NCI-H69 (cell line): ENCODE measurements around the gene RAP1GAP2.
A peak's percentile ranks its signal among the peaks of the same experiment; 100 is the strongest.

Experiments
- DNase-seq: peaks from one replicate; lab custom pipeline; 2025; lab: John Stamatoyannopoulos, UW

The RAP1GAP2 gene

DNA sequence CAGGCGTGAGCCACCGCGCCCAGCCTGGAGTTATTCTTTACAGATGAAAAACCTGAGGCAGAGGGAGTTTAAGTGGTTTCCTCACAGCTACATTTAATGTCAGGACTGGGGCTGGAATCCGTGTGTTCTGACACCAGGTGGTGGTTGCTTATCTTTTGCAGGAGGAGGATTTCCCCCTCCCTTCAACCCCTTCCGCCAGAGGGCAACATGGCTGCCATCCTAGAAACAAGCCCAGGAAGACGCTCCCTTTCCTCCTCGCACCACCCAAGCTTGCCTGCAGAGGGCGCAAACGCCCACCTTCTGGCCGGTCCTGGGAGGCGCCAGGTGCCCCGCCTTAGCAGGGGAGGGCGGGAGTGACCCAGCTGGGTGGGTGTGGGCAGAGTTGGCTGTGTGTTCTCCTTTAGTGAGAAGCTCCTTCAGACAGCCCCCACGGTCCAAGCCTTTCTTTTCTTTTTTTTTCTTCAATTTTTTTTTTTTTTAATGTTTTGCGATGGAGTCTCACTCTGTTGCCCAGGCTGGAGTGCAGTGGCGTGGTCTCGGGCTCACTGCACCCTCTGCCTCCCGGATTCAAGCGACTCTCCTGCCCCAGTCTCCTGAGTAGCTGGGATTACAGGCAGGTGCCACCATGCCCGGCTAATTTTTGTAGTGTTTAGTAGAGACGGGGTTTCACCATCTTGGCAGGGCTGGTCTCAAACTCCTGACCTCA is 9.9 kb upstream of the RAP1GAP2 start:
- peak; percentile 88 for DNase-seq

DNA sequence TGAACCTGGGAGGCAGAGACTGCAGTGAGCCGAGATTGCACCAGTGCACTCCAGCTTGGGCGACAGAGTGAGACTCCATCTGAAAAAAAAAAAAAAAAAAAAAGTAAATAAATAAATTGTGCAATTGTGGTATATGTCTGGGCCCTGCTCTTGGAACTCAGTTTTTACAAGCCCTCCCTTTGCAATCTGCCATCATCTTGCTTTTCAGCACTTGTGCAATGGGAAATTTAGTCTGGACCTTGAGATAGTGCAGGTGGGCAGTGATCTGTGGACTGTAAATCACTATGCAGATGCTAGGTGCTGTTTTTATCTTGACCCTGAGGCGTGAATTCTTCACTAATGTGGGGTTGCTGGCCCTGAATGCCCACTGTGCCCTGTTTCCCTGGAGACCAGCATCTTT is 6.5 kb upstream of the RAP1GAP2 start:
- DNase-seq: no peak

DNA sequence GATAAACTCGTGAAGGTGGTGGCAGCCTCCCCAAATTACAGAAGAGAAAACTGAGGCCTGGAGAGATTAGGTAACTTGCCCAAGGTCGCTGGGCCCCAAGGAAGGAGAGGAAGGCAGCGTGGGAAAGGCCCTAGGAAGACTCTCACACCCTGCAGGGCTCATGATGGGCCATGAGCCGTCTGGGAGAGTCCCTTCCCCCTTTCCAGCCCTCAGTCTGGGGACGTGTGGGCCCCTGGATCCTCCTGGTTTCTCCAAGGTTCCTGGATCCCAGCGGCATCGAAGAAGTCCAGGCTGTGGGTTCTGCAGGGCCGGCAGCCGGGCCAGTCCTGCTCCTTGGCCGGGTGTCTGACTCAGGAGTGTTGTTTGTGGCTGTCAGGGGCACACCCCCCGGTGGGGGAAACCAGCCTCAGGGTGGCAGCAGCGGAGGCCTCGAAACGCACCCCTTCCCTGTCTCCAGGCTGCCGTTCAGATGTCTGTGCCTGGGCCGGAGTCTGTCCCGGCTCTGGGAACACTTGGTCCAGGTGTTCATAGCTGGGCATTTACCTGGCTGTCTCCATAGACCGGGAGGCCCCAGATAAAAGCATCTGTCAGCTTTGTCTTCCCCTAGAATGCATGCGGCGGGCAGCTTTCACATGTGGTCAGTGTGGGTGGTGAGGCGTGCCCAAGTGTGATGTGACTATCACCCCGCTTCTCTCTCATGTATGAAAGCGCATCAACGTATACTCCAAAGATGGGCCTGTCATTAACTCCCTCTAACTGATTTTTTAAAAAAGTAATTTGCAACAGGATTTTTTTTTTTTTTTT is 3.7 kb upstream of the RAP1GAP2 start:
- DNase-seq: no peak

DNA sequence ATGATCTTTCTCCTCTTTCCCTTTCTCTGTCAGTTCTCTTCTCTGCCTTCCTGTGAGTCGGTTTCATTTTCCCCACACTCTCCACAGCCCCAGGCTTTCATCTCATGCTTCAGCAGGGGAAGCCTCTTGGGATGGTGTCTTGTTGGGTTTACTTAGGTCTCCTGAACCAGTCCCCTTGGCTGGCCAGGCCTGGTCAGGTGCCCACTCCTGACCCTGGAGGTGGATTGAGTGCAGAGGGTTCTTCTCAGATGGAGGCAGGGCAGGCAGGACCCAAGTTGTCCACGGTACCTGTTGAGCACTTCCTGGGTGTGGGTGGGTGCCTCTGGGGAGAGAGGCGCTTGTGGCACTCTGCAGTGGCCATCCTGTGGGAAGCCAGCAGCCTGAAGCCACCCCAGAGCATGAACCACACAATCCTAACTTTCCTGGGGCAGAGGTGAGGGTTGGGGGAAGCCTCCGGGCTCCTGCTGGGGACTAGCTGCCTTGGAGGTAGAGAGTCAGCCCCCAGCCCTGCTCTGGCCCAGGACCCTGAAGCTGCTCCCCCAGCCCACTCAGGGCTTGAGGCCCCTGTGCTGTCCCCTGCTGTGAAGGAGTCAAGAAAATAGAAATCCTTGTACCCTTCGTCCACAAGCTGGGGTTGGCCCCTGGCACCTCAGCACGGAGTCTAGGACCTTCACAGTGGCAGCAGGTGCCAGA is 2.0 kb upstream of the RAP1GAP2 start:
- no peak for DNase-seq

DNA sequence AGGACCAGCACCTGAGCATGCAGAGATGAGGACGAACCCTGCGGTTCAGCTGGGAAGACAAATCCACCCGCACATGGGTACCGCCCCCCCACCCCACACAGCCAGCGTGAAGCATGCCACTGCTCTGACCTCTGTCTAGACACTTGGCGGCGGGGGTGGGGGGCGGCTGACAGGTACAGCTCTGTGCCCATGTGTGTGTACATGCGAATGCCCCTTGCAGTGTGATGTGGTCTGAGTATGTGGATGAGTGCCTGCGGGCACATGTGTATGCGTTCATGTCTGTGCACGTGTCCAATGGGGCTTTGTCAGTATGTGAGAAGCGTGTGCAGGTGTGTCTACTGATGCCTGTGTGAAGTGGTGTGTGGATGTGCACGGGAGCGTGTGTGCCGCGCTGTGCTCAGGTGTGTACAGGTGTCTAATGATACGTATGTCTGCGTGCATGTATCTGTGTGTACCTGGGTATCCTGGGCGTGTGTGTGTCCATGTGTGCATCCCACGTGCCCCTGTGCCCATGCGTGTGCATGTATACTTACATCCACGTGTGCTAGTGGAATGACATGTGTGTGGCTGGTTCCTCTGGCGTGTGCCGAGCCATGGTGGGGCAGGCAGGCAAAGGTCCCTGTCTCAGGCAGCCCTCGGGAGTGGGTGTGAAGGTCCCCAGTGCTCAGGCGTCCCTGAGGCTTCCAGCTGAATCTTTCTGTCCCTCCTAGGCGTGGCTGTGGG is 636 bp upstream of the RAP1GAP2 start:
- DNase-seq: no peak

DNA sequence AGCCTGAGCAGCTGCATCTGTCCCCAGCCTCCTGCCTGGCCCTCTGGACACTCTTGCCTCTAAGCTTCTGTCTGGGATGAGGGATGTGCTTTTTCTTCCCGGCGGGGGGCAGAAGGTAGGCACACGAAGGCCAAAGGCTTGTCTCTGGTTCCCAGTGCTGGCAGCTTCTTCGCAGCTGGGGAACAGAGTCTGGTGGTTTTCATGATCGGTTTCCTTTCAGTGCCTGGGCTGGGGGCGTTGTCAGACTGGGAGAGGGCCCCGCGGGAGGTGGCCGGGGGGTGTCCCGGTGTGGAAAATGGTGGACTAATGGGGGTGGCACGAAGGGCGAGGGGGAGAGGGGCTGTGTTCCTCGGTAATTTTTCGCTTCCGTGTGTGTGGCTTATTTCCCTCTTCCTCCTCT is 988 bp downstream of the RAP1GAP2 start:
- DNase-seq: no peak

DNA sequence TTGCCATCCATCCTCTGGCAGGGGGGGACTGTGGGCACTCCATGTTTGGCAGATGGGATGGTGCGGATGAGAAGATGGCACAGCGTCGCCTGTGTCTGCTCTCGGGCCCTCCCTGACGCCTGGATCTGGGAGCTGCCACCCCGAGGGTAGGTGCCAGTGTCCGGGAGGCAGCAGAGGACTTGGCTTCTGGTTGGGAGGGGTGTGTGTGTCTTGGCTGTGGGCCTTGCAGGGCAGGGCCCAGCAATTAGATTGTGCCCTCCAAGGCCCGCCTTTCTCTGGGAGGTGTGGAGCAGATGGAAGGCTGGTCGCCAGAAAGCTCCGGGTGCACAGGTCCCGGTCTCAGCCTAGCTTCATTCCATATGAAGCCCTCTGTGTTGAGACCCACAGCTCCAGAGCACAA is 1.4 kb downstream of the RAP1GAP2 start:
- DNase-seq: peak; percentile 56

DNA sequence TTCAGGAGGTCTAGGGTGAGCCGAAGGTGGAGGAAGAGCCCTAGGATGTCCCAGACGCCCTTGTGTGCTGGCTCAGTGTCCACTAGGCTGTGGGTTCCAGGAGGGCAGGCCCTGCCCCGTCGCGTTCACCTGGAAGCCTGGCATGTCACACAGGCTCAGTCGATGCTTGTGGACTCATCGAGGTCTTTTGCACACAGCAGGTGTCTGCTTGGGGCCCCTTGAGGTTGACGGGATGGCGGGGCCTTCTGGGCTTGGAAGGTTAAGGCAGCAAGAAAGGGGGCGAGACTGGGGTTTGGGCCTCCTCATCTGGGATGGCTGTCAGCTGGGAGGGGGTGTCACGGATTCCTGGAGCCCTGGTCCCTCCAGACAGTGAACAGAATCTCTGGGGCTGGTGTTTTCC is 1.9 kb downstream of the RAP1GAP2 start:
- DNase-seq: no peak

DNA sequence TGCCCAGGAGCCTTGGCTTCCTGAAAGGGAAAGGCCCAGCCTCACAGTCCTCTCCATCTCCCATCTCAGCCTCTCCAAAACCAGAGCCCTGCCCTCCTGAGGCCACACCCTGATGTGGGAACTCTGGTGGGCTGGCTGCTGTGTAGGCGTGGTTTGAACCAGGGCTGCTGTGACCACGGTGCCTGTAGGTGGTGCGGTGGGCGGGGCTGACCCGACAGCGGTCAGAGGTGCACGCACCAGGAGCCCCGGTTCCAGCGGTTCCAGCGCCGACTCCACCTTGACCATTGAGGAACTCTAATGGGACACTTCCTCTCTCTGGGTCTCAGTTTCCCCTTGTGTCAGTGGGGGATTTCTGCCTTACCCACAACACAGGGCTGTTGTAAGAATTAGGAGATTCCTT is 2.4 kb downstream of the RAP1GAP2 start:
- DNase-seq: no peak

DNA sequence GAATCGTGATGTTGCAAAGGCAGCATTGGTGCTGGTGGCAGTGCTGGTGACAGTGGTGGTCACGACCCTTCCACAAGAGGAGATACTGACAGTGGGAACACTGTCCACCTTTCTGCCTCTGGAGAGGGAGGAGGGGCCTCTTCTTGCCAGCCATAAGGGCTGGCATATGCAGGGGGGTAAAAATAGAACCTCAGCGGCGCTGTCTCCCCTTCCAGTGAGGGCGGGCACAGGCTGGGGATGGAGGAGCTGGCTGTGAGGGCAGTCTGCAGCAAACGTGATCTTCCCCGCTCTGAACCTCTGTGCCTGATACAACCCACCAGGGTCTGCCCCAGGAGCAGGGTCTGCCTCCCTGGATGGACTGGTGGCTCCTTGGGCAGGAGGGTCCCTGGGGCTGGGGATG is 3.4 kb downstream of the RAP1GAP2 start:
- DNase-seq: no peak

DNA sequence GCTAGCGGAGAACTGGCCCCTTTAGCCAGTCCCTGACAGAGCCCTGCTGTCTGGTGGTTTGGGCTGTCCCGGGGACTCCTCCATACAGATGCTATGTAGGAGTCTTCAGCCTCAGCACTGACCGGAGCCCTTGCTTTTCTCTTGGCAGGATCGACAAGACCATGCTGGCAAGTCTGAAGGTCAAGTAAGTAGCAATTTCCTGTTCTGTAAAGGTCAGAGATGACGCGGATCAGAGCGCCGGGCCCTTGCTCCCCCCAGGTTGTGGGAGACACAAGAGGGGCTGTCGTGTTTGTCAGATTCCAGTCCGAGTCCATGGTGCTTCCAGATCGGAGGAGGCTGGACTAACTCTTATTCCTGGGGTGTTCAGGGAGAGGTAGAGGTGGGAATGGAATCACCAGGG is 4.1 kb downstream of the RAP1GAP2 start:
- DNase-seq: no peak

DNA sequence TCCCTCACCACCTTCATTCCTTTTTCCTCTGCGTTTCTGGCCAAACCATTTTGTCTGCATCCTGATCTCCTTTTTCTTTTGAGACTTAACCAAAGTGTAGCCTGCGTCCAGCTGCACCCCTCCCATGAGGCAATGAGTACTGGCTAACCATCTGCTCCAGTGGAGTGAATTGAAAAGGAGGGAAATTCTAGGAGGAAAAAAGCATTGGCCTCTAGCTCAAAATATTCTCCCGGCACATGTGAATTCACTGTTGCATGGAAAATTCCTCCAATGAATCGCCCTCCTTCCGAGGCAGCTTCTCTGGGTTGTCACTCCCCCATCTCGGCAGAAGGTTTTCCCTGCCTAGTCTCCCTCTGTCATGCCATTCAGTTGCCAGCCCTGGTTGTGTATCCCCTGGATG is 5.6 kb downstream of the RAP1GAP2 start:
- no peak for DNase-seq

DNA sequence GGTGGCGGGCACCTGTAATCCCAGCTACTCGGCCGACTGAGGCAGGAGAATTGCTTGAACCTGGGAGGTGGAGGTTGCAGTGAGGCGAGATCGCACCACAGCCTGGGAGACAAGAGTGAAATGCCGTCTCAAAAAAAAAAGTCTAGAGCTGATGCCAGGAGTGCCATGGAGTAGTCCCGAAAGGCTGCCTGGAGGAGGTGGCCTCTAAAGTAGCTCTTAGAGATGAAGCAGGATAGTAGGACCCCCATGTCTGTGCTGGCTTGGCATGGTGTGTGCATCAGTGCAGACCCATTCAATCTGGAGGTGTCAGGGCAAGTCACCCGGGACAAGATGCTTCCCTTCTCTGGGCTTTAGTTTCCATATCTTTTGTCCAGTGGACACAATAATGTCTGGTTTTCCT is 6.3 kb downstream of the RAP1GAP2 start:
- DNase-seq: no peak

DNA sequence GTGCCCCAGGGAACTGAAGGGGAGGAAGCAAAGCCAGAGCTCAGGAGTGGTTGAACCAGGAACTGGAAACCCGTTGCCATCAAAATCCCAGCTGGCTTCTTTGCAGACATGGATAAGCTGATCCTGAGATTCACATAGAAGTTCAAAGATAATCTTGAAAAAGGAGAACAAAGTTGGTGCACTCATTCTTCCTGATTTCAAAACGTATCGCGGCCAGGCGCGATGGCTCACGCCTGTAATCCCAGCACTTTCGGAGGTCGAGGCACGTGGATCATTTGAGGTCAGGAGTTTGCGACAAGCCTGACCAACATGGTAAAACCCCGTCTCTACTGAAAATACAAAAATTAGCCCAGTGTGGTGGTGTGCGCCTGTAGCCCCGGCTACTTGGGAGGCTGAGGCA is 7.1 kb downstream of the RAP1GAP2 start:
- DNase-seq: no peak

DNA sequence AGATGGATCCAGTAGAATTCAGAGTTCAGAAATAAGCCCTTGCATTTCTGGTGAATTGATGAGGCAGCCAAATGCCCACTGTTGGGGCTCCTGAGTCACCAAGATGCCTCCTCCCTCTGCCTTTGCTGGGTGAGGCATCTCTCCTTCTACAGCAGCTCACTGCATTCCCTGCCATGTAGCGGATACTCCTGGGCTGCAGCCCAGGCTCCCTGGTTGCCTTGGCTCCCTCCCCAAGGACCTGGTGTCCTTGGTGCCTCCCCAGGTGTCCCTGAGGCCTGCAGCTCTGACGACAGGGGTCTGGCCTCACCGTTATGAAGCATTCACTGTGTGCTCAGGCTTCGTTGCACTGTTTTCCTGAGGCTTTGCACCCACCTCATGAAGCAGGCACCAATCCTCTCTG is 7.7 kb downstream of the RAP1GAP2 start:
- DNase-seq: no peak

DNA sequence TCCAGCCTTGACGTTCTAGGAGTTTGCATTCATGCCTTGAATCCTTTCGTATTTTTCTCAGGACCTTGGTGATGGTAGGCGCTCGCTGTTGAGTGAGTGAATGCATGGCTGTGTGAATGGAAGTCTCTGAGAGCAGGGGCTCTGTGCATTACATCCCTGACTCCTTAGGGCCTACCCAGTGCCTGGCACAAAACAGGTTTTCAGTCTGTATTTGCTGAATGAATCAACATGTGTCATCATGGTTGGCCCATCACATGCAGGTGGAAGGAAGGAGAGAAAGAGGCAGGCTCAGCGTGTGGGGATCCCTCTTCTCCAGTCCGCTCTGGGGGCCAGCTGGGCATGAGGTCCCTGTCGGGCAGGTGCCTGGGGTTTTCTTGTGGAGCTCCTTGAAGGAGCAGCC is 8.7 kb downstream of the RAP1GAP2 start:
- no peak for DNase-seq

DNA sequence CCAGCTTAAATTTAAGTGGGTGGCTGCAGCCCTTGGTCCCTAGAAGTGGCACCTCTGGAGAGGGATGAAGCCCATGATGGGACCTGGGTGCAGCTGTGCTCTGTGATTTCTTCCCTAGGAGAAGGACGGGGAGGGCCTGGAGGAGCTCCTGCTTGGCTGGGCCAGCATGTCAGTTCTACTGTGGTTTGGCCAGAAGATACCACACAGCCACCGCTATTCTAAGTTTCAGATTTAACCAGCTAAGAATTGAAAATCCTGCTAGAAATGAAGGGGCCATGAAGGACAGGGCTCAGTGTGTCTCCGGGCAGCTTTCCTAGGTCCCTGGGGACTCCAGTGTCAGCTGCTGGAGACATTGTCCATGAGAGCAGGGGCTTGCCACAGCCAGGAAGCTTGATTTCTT is 9.7 kb downstream of the RAP1GAP2 start:
- DNase-seq: no peak

DNA sequence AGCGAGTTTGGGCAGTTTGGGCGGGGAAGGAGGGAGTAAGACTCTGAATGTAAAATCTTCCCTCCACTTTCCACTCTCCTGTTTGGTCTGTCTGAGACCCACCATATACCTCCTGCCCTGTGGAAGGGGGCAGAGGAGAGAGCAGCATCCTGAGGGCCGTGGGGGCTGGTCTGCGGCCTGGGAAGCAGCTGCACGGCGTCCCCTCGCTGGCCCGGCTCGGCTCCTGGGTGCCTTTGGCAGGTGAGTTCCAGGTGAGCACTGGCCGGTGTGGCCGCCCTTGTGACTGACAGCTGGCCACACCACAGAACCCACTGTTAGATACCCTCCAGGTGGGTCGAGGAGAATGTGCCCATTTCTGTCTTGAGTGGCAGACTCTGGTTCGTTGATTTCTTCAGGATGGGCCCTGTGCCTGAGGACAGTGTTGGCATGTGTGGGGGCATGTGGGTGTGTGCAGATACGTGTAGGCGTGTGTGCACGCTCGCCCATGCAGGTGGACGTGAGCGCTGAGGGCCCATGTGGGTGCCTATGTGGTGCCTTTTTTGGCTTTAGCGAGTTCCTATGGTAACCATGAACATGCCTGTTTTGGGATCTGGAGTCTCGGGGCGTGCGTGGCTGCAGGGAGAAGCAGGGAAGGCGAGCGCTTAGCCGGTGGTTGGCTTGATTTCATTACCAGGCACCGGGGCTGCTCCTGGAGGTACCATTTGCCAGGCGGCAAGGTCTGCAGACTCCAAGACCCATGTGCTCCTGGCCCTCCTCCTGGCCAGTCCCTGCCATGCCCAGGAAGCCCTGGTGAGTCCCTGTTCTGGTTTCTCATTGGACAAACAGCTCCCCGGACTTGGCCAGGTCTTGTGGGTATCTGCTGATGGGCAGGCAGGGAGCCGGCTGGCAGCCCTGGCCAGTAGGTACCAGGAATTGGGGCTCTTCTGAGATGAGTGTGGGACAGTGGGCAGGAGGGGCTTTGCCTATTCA is 12.4 kb downstream of the RAP1GAP2 start:
- no peak for DNase-seq

DNA sequence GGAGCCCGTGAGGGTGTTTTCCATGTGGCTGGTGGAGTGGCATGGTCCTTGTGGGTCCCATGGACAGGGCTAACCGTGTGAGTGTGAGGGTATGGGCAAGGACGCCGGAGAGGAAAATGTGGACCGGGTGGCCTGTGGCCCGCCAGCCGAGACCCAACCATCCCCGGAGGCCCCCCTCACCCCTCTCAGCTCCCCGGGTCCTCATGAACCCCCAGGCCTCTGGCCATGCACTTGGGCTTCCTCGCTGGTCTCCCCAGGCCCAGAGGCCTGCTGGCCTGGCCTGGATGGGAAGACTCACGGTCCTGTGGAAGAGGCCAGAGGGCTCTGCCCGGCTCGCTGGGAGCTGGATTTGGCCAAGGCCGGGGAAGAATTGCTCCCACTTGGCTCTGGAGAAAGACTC is 13.1 kb downstream of the RAP1GAP2 start:
- no peak for DNase-seq

DNA sequence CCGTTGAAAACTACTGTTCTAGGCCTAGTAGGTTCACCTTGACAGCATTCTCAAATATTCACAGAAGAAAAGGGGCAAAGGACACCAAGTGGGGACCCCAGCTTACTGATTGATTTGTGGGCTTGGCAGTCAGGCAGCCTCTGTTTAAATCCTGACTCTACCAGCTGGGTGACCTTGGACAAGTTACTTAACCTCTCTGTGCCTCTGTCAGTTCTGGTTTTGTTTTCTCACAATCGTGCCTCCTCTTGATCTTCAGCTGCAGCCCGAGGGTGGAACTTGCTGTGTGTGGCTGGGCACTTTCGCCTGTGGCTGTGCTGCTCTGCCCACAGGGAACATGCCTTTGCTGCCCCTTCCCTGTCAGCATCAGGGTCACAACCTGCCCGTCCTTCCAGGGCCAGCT is 17.8 kb downstream of the RAP1GAP2 start:
- DNase-seq: no peak
